Gastroesophageal sphincter (tissue), 3 donors: Measurements from ENCODE around the gene ADAMTS12.

Experiments used
- EP300 ChIP-seq: sonication (generic); formaldehyde crosslinking; IDR thresholded peaks from one replicate; pipeline ENCODE4 v1.6.1; 2017; ENCODE audit warnings: antibody characterized with exemption, mild to moderate bottlenecking
- POLR2A ChIP-seq, 2 donors: fragments of 450-650 bp; IDR thresholded peaks; one replicate each; pipeline ENCODE4 v1.6.1; 2017; ENCODE audit warnings: antibody characterized with exemption in 2 of 2, mild to moderate bottlenecking in 2 of 2, moderate library complexity in 1 of 2
- POLR2AphosphoS5 ChIP-seq: sonication (generic); formaldehyde crosslinking; IDR thresholded peaks from one replicate; pipeline ENCODE4 v1.6.1; 2017; ENCODE audit warnings: antibody characterized with exemption
- TF ChIP-seq, protein P1 (sequence below), 4 experiments: fragments of 200-600 bp in 2 of 4; fragments of 450-650 bp in 2 of 4; sonication (generic) in 1 of 4; IDR thresholded peaks; one replicate each; pipeline ENCODE4 v1.5.1; 2017 to 2019; ENCODE audit warnings: antibody characterized with exemption in 4 of 4, mild to moderate bottlenecking in 2 of 4, moderate library complexity in 2 of 4

DNA sequence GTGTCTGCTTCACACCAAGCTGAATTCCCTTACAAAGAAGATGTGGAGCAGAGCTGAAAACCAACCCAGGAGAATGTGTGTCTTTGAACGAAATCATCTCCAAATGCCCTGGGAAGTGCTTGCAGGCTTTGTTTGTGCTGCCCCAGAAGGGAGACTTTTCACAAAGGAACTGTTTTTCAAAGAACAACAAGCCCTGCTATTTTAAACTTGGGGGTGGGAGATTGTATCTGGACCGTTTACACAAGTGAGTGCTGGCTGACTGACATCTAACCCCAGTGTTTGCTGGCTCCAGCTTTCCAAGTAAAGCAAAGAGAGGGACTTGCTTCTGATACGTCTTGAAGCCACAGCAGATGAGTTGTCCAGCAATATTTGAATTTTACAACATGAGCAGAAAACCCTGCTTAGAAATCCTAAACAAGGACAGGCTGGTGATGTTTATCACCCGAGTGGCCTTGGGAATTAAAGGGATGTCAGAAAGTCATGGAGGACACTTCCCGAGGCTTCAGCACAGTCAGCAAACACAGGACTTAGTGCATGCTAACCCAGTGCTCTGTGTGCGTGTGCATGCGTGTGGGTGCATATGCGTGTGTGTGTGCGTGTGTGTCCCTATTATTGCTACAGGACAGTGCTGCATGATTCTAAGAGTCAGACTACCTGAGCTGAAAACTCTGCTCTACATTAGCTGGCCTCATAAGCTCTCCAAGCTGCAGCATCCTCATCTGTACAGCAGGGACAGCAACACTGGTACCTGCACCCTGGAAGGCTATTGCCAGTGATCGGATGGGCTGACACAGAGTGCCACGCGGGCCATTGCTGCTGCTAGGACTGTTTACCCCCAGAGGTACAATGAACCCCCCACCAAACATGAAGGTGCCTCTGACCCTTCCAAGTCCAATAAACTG lies 1.4 kb downstream of the ADAMTS12 start:
- TF ChIP-seq, protein P1, sequence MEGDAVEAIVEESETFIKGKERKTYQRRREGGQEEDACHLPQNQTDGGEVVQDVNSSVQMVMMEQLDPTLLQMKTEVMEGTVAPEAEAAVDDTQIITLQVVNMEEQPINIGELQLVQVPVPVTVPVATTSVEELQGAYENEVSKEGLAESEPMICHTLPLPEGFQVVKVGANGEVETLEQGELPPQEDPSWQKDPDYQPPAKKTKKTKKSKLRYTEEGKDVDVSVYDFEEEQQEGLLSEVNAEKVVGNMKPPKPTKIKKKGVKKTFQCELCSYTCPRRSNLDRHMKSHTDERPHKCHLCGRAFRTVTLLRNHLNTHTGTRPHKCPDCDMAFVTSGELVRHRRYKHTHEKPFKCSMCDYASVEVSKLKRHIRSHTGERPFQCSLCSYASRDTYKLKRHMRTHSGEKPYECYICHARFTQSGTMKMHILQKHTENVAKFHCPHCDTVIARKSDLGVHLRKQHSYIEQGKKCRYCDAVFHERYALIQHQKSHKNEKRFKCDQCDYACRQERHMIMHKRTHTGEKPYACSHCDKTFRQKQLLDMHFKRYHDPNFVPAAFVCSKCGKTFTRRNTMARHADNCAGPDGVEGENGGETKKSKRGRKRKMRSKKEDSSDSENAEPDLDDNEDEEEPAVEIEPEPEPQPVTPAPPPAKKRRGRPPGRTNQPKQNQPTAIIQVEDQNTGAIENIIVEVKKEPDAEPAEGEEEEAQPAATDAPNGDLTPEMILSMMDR (IDR thresholded peaks at IDR 0.05) = peak in 1 of 4 experiments; percentile 13
- TF ChIP-seq POLR2A (IDR thresholded peaks at IDR 0.05) (no peak), POLR2AphosphoS5 (no peak), EP300 (no peak)
